Spinal cord (tissue), 10 donors: ENCODE measurements around the gene UNC13C. TPM values are rescaled to one million over a fixed set of nuclear protein-coding genes. Genes with fewer than 3 reads are reported as not detected.
"Not testable (repeated sequence)": the region's sequence is repeated elsewhere in the genome, so short reads cannot be mapped to it uniquely, and the experiment has no call there.

Experiments
- DNase-seq, 6 donors: peaks; one replicate each; pipeline versions ENCODE4 v3.0.0 to v3.0.0-alpha.2; 2013 to 2015; ENCODE audit warnings: low spot score in 6 of 6, low read depth in 4 of 6
- H3K27ac ChIP-seq: one replicate; pipeline ENCODE4 v1.5.1; 2013; ENCODE audit warnings: low read depth, low read length, control low read depth
- H3K27me3 ChIP-seq: one replicate; pipeline ENCODE4 v1.6.1; 2013; ENCODE audit warnings: low read length; ENCODE audit not compliant: control insufficient read depth, insufficient read depth
- H3K36me3 ChIP-seq: one replicate; pipeline ENCODE4 v1.6.1; 2013; ENCODE audit warnings: low read length; ENCODE audit not compliant: control insufficient read depth, insufficient read depth
- H3K4me1 ChIP-seq: one replicate; pipeline ENCODE4 v1.6.1; 2013; ENCODE audit warnings: low read length; ENCODE audit not compliant: control insufficient read depth, insufficient read depth
- H3K4me3 ChIP-seq: one replicate; pipeline ENCODE4 v1.5.1; 2013; ENCODE audit warnings: low read depth, low read length, control low read depth
- H3K9me3 ChIP-seq: one replicate; pipeline ENCODE4 v1.6.1; 2013; ENCODE audit warnings: low read length; ENCODE audit not compliant: control insufficient read depth, insufficient read depth
- WGBS: methylation state at CpG from one replicate; pipeline ENCODE4 v1.1.5; 2013; ENCODE audit warnings: missing lambda C conversion rate; ENCODE audit not compliant: insufficient coverage; 5-methylcytosine and 5-hydroxymethylcytosine counted together
- long read RNA-seq, 4 donors: transcript quantifications; one replicate each; lab custom pipeline, GENCODE V29; 2026
- polyA plus RNA-seq, 2 donors: library from polyadenylated mRNA; unstranded; fragments of 120-200 nt; gene quantifications; one replicate each; pipeline ENCODE4 v1.2.1, GENCODE V29; 2013; ENCODE audit not compliant: insufficient read length in 2 of 2
- total RNA-seq, 2 donors: library from RNA; depleted of rRNA in 1 of 2; stranded (reverse); fragments of 120-200 nt in 1 of 2; fragments of >200 nt in 1 of 2; gene quantifications; one replicate each; pipeline versions ENCODE4 v1.2.3 to v1.2.4, GENCODE V29; 2013 to 2014
- donor health status: healthy.

Gene UNC13C
- total RNA-seq (10 to 100 TPM; 13.2 to 27.5 TPM), polyA plus RNA-seq (10 to 100 TPM in 1 of 2 donors, 1 to 10 TPM in 1; 8.3 to 13.8 TPM)
- long read RNA-seq, donor 1, result 0 reads
- long read RNA-seq, donor 2, result 0 reads
- long read RNA-seq, donor 3, result 0 reads
- long read RNA-seq, donor 4, result 0 reads

- Histone ChIP-seq H3K9me3 (no peaks in the 10 kb centered on the region), H3K4me1 (no peaks in the 10 kb centered on the region), H3K27ac (peak within 1 kb of the TSS; percentile 67), H3K36me3 (no peaks in the 10 kb centered on the region), H3K4me3 (peak within 1 kb of the TSS; percentile 52), H3K27me3 (no peaks in the 10 kb centered on the region)
- 0% methylated on average over 24 of the region's 30 CpGs for WGBS
- DNase-seq, result peak; percentile 40 to 90 (median 62)
Measured at GRCh38 chr15:53978253-53978906, at the start of gene UNC13C. TSS of gene UNC13C (plus strand) at chr15:53978441. CDS start at chr15:54012904, 34,463 bp downstream.

GRCh38 chr15:53936137-53936536, 42.1 kb upstream of the UNC13C start:
- no peak for DNase-seq
- no peak overlapping the region for H3K4me3 ChIP-seq
- no peak overlapping the region for H3K27ac ChIP-seq

GRCh38 chr15:53937632-53938031, 40.6 kb upstream of the UNC13C start:
- H3K27me3 ChIP-seq, H3K4me1 ChIP-seq, H3K9me3 ChIP-seq, DNase-seq, H3K27ac ChIP-seq, H3K4me3 ChIP-seq, H3K36me3 ChIP-seq: not testable (repeated sequence)
- WGBS, result no CpG with 5 or more reads among the region's 2 CpGs

More at GRCh38 chr15:53936137-53936536, 42.1 kb upstream of the UNC13C start:
- H3K4me1 ChIP-seq, result no peaks in the 10 kb centered on the region
- peaks cover 2% of the 10 kb centered on the region for H3K9me3 ChIP-seq
- no peaks in the 10 kb centered on the region for H3K27me3 ChIP-seq
- no peaks in the 10 kb centered on the region for H3K36me3 ChIP-seq

GRCh38 chr15:53950572-53950971, 27.7 kb upstream of the UNC13C start:
- DNase-seq, result no peak
- Histone ChIP-seq H3K4me3 (no peak overlapping the region), H3K4me1 (no peaks in the 10 kb centered on the region), H3K36me3 (no peaks in the 10 kb centered on the region), H3K27me3 (no peaks in the 10 kb centered on the region), H3K27ac (no peak overlapping the region), H3K9me3 (no peaks in the 10 kb centered on the region)
- WGBS, result no CpG with 5 or more reads among the region's 3 CpGs

GRCh38 chr15:53955396-53955795, 22.8 kb upstream of the UNC13C start:
- no peaks in the 10 kb centered on the region for H3K27me3 ChIP-seq

GRCh38 chr15:53962646-53963561, 15.3 kb upstream of the UNC13C start:
- Histone ChIP-seq H3K27ac (no peak overlapping the region), H3K9me3 (no peaks in the 10 kb centered on the region), H3K4me1 (no peaks in the 10 kb centered on the region), H3K36me3 (no peaks in the 10 kb centered on the region), H3K27me3 (no peaks in the 10 kb centered on the region), H3K4me3 (no peak overlapping the region)
- peak in 2 of 6 donors; percentile 64 to 76 for DNase-seq
- no CpG with 5 or more reads among the region's 4 CpGs for WGBS

More at GRCh38 chr15:53955396-53955795, 22.8 kb upstream of the UNC13C start:
- H3K27ac ChIP-seq, result no peak overlapping the region
- no peaks in the 10 kb centered on the region for H3K36me3 ChIP-seq
- H3K4me1 ChIP-seq, result no peaks in the 10 kb centered on the region
- no peak for DNase-seq
- H3K9me3 ChIP-seq, result no peaks in the 10 kb centered on the region
- H3K4me3 ChIP-seq, result no peak overlapping the region

GRCh38 chr15:53963801-53964200, 14.4 kb upstream of the UNC13C start:
- Histone ChIP-seq H3K27ac (no peak overlapping the region), H3K4me3 (no peak overlapping the region), H3K36me3 (no peaks in the 10 kb centered on the region), H3K4me1 (no peaks in the 10 kb centered on the region), H3K27me3 (no peaks in the 10 kb centered on the region), H3K9me3 (no peaks in the 10 kb centered on the region)
- DNase-seq, result peak in 1 of 6 donors; percentile 83

- no peaks in the 10 kb centered on the region for H3K27me3 ChIP-seq
- H3K4me1 ChIP-seq, result no peaks in the 10 kb centered on the region
- H3K27ac ChIP-seq, result no peak overlapping the region
- no peaks in the 10 kb centered on the region for H3K9me3 ChIP-seq
- no peak overlapping the region for H3K4me3 ChIP-seq
- H3K36me3 ChIP-seq, result no peaks in the 10 kb centered on the region
- no peak for DNase-seq
- 75% methylated on average over 1 of the region's 2 CpGs for WGBS
Measured at GRCh38 chr15:53974121-53974520, 4.1 kb upstream of the UNC13C start.

- 60% methylated on average over 1 of the region's 3 CpGs for WGBS
- Histone ChIP-seq H3K27me3 (no peaks in the 10 kb centered on the region), H3K9me3 (no peaks in the 10 kb centered on the region), H3K36me3 (no peaks in the 10 kb centered on the region), H3K4me1 (no peaks in the 10 kb centered on the region), H3K4me3 (no peak overlapping the region), H3K27ac (no peak overlapping the region)
- no peak for DNase-seq
Measured at GRCh38 chr15:53974813-53975212, 3.4 kb upstream of the UNC13C start.
